ENCODE measurements around the gene CNTN4. TPM values are rescaled to one million over a fixed set of nuclear protein-coding genes. Genes with fewer than 3 reads are reported as not detected.

Gene CNTN4
- polyA plus RNA-seq, 1 donor (not counting 4 experiments of a cell fraction or from before 2014, with no cell fraction given), result not detected

- no peaks in the 10 kb centered on the region for H3K9me3 ChIP-seq (ENCODE audit: control insufficient read depth, low read depth, low read length)
- H3K4me3 ChIP-seq (ENCODE audit: control insufficient read depth in 2 of 3, extremely low read depth in 1 of 3, insufficient read depth in 2 of 3, low read depth in 1 of 3, low read length in 3 of 3), result no peak overlapping the region
- no peaks in the 10 kb centered on the region for H3K79me2 ChIP-seq (ENCODE audit: control insufficient read depth, insufficient read depth, low read length)
- H3K9me1 ChIP-seq (ENCODE audit: control insufficient read depth, extremely low read depth, insufficient read depth, low read length), result no peaks in the 10 kb centered on the region
- H3K4me2 ChIP-seq (ENCODE audit: control insufficient read depth, extremely low read depth, insufficient read depth, low read depth, low read length), result no peak overlapping the region
- H4K20me1 ChIP-seq (ENCODE audit: control insufficient read depth, extremely low read depth, insufficient read depth, low read length), result no peaks in the 10 kb centered on the region
- no peak overlapping the region for H3K9ac ChIP-seq (ENCODE audit: control insufficient read depth, extremely low read depth, insufficient read depth, low read length)
- no peak for TF ChIP-seq CTCF (optimal IDR thresholded peaks at IDR 0.05 in 1 of 3, IDR thresholded peaks at IDR 0.05 in 1 of 3, conservative IDR thresholded peaks at IDR 0.05 in 1 of 3; ENCODE audit: extremely low read depth in 1 of 3, insufficient read depth in 2 of 3, low read length in 3 of 3)
- no peak for TF ChIP-seq EZH2 (IDR thresholded peaks at IDR 0.05; ENCODE audit: low read length)
- no peak overlapping the region for H2AFZ ChIP-seq (ENCODE audit: control insufficient read depth, low read length)
- no peaks in the 10 kb centered on the region for H3K27me3 ChIP-seq (ENCODE audit: control insufficient read depth, extremely low read depth, insufficient read depth, low read length)
- FAIRE-seq (no peak), DNase-seq (ENCODE audit: low read depth, low spot score) (no peak)
- dilution Hi-C loops (cut with MboI; ENCODE audit: extremely low pct_ligation_motif_present, low sequenced_read_pairs), result no loop called here
- no peaks in the 10 kb centered on the region for H3K36me3 ChIP-seq (ENCODE audit: control insufficient read depth in 2 of 2, extremely low read depth in 1 of 2, insufficient read depth in 2 of 2, low read length in 2 of 2)
- no peaks in the 10 kb centered on the region for H3K4me1 ChIP-seq (ENCODE audit: control insufficient read depth, extremely low read depth, insufficient read depth, low read length)
- H3K27ac ChIP-seq (ENCODE audit: control insufficient read depth, insufficient read depth, low read length), result no peak overlapping the region
Measured at GRCh38 chr3:2568156-2568555, 469.5 kb downstream of the CNTN4 start.

- Histone ChIP-seq H3K9ac (ENCODE audit: control insufficient read depth, extremely low read depth, insufficient read depth, low read length) (no peak overlapping the region), H3K9me1 (ENCODE audit: control insufficient read depth, extremely low read depth, insufficient read depth, low read length) (no peaks in the 10 kb centered on the region), H3K27ac (ENCODE audit: control insufficient read depth, insufficient read depth, low read length) (no peak overlapping the region), H3K79me2 (ENCODE audit: control insufficient read depth, insufficient read depth, low read length) (no peaks in the 10 kb centered on the region), H3K27me3 (ENCODE audit: control insufficient read depth, extremely low read depth, insufficient read depth, low read length) (no peaks in the 10 kb centered on the region), H4K20me1 (ENCODE audit: control insufficient read depth, extremely low read depth, insufficient read depth, low read length) (no peaks in the 10 kb centered on the region), H3K36me3 (ENCODE audit: control insufficient read depth in 2 of 2, extremely low read depth in 1 of 2, insufficient read depth in 2 of 2, low read length in 2 of 2) (no peaks in the 10 kb centered on the region), H3K4me3 (ENCODE audit: control insufficient read depth in 2 of 3, extremely low read depth in 1 of 3, insufficient read depth in 2 of 3, low read depth in 1 of 3, low read length in 3 of 3) (no peak overlapping the region), H3K9me3 (ENCODE audit: control insufficient read depth, low read depth, low read length) (no peaks in the 10 kb centered on the region), H3K4me1 (ENCODE audit: control insufficient read depth, extremely low read depth, insufficient read depth, low read length) (no peaks in the 10 kb centered on the region), H2AFZ (ENCODE audit: control insufficient read depth, low read length) (no peak overlapping the region), H3K4me2 (ENCODE audit: control insufficient read depth, extremely low read depth, insufficient read depth, low read depth, low read length) (no peak overlapping the region)
- dilution Hi-C loops (cut with MboI; ENCODE audit: extremely low pct_ligation_motif_present, low sequenced_read_pairs), result no loop called here
- TF ChIP-seq CTCF (optimal IDR thresholded peaks at IDR 0.05 in 1 of 3, IDR thresholded peaks at IDR 0.05 in 1 of 3, conservative IDR thresholded peaks at IDR 0.05 in 1 of 3; ENCODE audit: extremely low read depth in 1 of 3, insufficient read depth in 2 of 3, low read length in 3 of 3) (no peak), EZH2 (IDR thresholded peaks at IDR 0.05; ENCODE audit: low read length) (no peak)
- FAIRE-seq, result no peak
- no peak for DNase-seq (ENCODE audit: low read depth, low spot score)
Measured at GRCh38 chr3:2568929-2569328, 470.3 kb downstream of the CNTN4 start.

All from keratinocyte (primary cell).